Germinal center (tissue), 1 donor: ENCODE results near the gene CCDC85B.
A peak's percentile ranks its signal among the peaks of the same experiment; 100 is the strongest.
"Not testable (repeated sequence)": the region's sequence is repeated elsewhere in the genome, so short reads cannot be mapped to it uniquely, and the experiment has no call there.

Source experiments
- DNase-seq: peaks from one replicate; pipeline ENCODE4 v3.0.0; 2012; ENCODE audit warnings: mixed read lengths, low spot score

CCDC85B gene

DNA sequence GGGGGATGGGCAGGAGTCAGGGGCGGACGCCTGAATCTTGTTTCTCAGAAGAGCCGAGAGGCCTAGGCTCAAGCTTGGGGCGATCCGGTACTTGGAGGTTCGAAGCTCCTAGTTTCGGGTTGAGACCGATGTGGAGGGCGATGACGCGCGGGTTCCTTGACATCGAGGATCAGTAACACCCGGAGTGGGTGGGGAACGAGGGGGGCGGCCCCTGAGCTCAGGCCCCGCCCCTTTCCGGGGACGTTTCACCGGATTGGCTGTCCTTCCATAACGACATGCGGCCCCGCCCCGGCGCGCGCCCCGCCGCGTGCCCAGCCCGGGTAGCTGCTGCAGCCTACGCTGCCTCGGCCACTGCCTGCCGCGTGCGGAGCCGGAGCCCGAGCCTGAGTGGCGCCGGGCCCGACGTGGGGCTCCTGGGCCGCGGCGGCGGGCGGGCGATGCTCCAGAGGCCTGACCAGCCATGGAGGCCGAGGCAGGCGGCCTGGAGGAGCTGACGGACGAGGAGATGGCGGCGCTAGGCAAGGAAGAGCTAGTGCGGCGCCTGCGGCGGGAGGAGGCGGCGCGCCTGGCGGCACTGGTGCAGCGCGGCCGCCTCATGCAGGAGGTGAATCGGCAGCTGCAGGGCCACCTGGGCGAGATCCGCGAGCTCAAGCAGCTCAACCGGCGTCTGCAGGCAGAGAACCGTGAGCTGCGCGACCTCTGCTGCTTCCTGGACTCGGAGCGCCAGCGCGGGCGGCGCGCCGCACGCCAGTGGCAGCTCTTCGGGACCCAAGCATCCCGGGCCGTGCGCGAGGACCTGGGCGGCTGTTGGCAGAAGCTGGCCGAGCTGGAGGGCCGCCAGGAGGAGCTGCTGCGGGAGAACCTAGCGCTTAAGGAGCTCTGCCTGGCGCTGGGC lies at the start of gene CCDC85B:
TSS of gene CCDC85B (plus strand) at position 350 of the 895 bp plus-strand sequence. CDS start at position 461, 111 bp downstream.
- peak; percentile 97 for DNase-seq

DNA sequence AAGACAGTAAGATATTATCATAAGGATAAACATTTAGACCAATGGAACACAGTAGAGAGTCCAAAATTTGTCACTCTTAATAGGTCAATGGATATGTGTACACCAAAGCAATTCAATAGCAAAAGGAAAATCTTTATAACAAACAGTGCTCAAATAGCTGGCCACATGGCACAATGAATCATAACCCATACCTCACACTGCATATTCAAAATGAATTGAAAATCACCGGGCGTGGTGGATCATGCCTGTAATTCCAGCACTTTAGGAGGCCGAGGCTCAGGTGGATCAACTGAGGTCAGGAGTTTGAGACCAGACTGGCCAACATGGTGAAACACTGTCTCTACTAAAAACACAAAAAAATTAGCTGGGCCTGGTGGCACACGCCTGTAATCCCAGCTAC lies 48.3 kb upstream of the CCDC85B start:
- no peak for DNase-seq

DNA sequence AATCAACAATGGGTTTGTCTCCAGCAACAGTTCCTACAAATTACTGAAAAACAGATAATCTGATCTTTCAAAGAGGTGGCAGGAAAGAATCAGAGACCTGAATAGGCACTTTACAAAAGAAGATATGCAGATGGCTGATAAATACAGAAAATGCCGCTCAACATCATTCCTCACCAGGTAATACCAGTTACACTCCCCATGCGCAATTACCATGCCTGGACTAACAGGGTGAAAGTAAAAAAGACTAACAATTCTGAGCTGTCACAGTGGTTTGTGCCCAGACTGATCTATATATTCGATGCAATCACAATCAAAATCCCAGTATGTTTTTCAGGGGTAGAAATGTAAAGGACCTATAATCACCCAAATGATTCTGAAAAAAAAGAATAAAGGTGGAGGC lies 46.7 kb upstream of the CCDC85B start:
- no peak for DNase-seq

DNA sequence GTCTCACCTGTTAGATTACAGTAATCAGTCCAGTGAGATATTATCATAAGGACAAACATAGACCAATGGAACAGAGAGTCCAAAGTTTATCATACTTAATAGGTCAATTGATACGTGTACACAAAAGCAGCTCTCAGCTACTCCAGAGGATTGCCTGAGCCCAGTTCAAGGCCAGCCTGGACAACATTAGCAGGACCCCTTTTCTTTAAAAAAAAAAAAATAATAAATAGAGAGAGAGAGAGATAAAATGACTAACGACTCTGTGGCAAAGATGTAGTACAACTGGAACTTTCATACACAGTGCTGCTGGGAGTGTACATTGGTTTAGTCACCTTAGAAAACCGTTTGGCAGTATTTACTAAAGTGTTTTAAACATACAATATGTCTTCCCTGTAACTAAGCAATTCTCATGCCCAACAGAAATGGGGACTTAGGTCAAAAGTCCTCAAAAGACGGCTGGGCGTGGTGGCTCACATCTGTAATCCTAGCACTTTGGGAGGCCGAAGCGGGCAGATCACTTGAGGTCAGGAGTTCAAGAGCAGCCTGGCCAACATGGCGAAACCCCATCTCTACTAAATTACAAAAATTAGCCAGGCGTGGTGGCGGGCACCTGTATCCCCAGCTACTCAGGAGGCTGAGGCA lies 46.1 kb upstream of the CCDC85B start:
- DNase-seq: no peak

DNA sequence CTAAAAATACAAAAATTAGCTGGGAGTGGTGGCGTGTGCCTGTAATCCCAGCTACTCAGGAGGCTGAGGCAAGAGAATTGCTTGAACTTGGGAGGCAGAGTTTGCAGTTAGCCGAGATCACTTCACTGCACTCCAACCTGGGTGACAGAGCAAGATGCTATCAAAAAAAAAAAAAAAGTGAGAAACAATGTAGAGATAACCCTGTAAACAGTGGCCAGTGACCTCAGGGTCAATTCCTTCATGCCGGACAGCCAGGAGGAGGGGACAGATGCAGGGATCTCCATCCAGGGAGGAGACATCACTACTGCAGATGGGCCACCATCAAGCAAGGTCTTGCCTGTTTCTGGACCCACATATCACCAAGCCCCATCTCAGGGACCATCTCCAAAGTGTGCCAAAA lies 42.7 kb upstream of the CCDC85B start:
- DNase-seq: no peak

DNA sequence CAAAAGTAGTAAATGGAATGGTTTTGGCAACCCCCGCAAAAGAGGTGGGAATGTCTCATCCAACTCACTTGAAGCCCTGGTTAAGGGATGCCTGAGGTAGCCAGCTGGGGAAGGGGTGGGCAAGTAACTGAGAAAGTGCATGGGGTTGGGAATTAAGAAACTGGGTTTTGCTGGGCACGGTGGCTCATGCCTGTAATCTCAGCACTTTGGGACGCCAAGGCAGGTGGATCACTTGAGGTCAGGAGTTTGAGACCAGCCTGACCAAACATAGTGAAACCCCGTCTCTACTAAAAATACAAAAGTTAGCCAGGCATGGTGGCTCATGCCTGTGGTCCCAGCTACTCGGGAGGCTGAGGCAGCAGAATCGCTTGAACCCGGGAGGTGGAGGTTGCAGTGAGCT lies 41.8 kb upstream of the CCDC85B start:
- not testable (repeated sequence) for DNase-seq

DNA sequence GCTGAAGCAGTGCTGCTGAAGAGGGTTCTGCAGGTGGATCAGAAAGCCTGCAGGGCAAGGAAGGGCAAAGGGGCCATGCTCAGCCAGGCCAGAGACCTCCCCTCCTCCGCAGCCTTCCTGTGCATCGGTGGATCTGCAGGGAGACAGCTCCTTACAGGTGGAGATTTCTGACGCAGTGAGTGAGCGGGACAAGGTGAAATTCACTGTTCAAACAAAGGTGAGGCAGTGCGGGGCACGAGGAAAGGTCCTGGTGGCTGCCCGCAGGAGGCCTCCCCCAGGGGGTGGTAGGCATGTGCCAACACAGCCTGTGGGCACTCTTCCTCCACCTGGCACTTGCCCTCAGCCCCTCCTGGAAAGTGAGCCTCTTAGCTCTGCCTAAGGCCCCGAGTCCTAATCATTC lies 41.1 kb upstream of the CCDC85B start:
- no peak for DNase-seq

DNA sequence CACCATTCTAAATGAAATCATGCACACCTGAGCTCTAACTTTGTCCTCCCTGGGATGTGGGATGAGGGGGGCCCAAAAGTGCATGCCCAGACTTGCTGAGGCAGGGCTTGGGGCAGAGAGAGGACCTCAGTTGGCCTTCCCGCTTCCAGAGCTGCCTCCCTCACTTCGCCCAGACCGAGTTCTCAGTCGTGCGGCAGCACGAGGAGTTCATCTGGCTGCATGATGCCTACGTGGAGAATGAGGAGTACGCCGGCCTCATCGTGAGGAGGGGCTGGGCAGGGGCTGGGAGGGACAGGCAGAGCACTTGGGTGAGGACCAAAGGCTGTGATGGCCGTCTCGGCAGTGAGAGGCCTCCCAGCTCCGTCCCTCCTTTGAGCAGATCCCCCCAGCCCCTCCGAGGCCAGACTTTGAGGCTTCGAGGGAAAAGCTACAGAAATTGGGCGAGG lies 40.7 kb upstream of the CCDC85B start:
- DNase-seq: no peak

DNA sequence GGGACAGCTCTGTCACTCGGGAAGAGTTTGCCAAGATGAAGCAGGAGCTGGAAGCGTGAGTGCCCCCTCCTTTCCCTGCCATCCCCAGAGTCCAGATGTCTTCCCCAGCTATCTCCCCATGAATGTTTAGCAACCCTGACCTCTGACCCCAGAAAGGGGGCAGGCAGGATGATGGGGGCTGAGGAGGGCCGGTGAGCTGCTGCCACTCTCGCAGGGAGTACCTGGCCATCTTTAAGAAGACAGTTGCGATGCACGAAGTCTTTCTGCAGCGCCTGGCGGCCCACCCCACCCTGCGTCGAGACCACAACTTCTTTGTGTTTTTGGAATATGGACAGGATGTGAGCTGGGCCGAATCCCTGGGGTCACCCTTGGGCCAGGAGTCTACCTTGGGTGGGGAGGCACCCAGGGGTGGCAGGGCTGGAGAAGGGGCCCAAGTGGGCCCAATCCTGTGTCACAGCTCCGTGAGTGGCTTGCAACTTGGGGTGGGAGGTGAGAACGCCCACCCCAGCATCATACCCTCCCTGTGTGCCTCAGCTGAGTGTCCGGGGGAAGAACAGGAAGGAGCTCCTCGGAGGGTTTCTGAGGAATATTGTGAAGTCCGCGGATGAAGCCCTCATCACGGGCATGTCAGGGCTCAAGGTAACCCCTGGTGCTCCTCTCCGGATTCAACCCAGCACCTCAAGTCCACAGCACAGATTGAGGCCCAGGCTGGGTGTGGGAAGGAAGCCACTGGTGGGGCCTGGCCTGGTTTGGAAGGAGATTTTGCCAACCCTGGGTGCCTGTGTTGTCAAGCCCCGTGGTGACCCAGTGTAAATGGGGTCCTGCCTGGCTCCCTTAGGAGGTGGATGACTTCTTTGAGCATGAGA lies 40.0 kb upstream of the CCDC85B start:
- DNase-seq: no peak

DNA sequence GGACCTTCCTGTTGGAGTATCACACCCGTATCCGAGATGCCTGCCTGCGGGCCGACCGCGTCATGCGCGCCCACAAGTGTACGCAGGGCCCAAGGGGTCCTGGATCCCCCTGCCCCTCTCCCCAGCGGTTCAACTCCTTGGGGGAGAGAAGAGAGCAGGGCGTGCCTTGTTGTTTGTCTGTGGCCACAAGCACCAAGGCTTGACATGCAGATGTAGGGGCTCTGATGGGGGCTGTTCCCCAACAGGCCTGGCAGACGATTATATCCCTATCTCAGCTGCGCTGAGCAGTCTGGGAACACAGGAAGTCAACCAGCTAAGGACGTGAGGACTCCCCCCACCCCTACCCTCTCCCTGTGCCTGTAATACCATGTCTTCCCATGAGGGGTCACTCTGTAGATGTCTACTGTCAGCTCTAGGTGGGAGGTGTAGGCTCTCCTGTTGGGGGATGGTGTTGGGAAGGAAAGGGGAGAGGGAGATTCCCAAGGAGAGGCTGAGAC lies 39.3 kb upstream of the CCDC85B start:
- DNase-seq: peak; percentile 57

DNA sequence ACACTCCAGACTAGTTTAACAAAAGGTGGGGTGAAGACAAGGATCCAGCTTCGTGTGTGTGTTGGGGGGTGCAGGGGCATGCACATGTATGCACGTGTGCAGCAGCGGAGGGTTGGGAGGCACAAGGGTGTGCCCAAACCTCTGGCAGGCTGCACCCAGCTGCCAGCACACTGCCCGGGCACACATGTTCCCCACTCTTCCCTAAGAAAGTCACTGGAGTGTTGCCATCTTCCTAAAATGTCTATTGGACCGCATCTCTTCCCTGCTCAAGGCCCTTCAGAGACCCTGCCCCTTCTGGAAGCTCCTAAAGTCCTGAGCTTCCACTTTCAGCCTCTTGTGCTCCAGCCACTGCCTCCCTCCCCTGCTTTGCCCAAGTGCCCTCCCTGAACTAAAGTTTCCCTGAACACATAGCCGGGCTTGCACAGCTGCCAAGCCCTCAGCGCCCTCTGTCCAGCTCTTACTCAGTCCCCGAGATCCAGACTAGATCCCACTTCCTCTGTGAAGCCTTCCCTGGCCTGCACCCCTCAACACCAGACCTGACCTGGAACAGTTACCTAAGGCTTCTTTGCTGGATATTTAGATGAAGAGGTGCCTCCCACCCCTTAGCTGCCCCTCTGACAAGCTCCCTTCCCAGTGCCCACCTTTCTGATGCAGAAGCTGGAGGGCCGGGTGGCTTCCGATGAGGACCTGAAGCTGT lies 38.5 kb upstream of the CCDC85B start:
- no peak for DNase-seq

DNA sequence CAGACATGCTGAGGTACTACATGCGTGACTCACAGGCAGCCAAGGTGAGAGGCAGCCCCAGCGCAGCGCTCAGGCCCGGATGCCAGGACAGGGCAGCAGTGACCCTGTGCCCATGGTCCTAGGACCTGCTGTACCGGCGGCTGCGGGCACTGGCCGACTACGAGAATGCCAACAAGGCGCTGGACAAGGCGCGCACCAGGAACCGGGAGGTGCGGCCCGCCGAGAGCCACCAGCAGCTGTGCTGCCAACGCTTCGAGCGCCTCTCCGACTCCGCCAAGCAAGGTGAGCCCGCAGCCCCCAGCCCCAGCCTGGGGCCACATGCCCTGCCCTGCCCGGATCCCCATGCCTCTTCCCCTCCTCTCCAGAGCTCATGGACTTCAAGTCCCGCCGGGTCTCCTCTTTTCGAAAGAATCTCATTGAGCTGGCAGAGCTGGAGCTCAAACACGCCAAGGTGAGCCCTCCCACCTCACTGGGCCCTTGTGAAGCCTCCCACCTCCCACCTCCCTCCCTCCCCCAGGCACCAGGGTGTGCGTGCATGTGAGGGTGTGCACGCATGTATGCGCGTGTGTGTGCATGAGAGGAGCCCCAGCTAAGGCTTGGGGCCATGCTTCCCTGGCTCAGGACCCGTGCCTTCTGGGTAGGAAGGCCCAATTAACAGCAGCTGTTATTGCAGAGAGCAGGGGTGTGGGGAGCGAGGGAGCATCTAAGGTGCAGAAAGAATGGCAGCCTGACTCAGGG lies 37.8 kb upstream of the CCDC85B start:
- DNase-seq: no peak

DNA sequence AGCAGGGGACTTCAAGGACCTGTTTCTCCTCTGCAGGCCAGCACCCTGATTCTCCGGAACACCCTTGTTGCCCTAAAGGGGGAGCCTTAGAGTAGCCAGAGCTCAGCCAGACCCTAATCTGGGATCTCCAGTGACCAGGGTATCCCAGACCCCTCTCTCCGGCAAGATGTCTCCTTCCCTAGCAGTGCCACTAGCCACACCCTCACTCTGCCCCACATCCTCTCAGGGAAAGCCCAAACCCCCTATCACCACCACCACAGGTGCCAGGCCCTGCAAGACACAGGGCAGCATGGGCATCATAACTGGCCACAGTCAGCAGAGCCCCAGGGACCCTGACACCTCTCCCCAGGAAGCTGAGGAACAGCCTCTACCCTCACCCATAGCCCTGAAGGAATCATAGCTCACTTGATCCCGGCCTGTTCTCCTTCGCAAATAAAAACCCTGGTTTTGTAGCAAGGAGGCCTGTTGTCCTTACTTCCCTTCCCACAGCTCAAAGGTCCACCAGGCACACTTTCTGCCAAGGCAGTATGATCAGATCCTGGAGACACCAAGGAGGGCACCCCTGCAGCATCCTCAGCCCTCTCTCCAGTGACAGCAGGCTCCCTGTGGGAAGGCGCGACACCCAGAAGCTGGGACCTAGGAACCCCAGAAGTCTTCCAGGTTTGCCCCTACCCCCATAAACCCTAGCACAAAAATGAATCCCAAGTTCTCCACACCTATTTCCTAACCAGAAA lies 37.1 kb upstream of the CCDC85B start:
- DNase-seq: no peak

DNA sequence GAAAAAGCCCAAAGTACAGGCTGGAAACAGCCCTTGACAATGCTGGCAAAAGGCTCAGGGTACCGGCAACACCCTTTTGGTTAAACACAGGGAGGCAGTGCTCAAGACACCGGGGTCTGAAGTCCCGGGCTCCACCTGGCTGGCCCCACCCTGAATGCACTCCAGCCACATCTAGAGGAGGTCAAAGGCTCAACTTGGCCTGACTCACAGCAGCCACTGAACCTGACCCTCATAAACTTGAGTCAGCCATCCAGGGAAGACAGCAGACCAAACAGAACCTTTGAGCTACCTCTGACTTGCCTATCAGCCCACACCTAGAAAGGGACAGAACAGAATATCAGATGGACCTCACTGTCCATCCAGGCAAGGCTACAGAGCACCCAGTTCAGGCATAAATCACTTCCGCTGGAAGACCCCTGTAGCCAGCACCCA lies 36.3 kb upstream of the CCDC85B start:
- no peak for DNase-seq

DNA sequence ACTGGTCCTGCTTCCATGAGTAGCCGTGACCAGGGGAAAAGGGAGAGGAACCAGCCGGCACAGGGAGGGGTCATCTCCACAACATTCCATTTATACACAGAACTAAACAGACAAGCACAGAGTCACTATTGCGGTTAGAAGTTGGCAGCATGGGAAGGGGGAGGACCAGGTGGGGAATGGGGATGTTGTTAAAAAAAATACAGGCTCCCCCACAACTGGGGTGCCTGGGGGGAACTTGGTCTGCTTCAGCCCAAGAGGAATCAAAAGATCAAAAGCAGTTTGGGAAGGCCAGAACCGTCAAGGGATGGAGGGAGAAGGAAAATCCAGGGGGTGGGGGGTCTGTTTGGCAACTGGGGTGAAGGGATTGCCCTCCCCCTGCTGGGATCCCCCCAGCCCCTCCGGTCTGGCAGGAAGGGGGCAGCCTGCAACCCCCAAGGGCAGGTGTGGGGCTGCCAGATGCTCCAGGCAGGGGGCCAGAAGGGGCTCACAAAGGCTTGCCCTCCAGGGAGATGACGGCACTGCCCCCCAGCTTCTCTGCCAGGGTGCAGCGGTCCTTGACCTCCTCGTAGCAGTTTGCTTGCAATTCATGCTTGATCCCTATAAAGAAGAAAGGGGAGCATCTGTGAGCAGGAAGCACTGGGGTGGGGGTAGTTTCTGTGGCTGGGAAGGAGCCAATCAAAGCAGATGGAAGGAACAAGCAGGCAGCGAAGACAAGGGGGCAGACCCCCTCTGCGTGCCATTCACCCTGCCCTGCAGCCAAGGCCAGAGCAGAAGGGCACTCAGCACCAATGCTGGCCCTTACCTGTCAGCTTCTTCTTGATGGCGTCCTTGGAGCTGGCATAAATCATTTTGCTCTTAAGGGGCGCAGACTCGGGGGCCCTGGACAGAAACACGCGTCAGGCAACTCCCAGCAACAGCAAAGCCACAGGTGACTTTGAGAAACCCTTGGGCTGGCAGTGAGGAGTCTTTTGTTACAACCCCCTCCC lies 35.3 kb upstream of the CCDC85B start:
- no peak for DNase-seq

DNA sequence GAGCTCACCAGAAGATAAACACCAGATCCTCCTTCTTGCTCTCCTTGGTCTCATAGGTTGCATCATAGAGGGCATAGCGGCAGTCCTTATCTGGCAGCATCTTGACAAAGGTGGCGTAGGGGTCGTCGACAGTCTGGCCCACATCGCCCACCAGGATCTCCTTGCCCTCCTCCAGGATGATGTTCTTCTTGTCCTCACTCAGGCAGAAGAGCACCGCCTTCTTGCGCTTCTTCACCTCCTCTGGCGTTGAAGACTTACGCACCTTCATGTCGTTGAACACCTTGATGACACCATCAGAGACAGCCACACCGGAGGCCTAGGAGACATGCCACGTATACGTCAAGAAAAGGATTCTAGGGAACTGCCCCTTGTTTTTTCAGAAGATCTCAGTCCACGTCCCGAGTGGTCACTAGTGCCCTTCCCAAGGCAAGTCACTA lies 34.5 kb upstream of the CCDC85B start:
- DNase-seq: no peak

DNA sequence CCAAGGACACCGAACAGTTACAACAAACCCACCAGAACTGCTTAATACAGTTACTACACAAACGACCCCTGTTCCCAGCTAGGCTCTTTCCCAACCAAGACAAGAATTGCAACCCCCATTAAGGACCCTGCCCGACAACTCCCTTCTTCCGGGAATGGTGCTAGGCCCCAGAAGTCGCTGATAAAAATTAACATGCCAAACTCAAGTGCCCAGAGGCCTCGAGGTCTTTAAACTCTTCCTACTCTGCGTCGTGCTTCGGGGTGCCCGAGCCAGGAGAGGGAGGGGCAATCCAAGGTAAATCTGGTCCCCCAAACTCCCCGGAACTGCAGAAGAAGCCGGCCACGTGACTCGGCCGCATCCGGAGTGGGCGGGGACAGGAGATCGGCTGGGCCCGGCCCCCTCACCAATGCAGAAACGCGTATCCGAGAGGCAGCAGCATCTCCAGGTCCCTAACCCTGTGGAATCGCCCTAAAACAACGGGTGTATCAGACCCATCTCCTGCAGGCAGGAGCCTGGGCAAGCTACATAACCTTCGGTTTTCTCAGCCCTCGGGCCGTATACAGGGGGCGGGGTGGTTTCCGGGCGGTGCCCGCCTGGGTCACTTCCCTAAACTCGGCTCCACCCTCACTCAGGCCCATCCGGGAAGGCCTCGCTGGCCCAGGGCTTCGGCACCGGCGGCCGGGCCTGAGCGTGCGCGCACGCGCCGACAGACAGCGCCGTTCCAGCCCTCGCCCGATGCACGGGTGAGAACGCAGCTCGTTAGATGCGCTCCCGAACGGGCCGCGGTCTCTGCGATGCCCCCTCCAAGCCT lies 33.6 kb upstream of the CCDC85B start:
- peak; percentile 69 for DNase-seq

DNA sequence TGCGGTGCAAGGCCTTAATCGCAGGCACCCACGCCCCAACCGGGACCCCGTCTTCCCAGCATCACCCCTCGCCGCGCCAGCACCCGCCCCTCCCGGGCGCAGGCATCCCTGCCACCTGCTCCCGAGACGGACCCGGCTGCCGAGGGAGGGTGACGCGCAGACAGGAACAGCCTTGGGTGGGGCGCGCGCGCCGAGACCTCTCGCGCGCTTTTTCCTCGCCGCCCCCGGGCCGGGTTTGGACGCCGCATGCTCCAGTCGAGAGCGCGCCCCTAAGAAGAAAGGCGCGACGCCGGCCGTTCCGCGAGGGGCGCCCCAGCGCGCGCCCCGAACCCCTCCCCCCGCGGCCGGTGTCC lies 33.0 kb upstream of the CCDC85B start:
- no peak for DNase-seq
